ENCODE data around the gene RHOH.

RHOH gene

GRCh38 chr4:40228497-40229365 is 31.9 kb downstream of the RHOH start:
- H3K9me3 ChIP-seq (ENCODE audit: control insufficient read depth, insufficient read depth, low read depth, low read length): no peaks in the 10 kb centered on the region
- H3K4me3 ChIP-seq (ENCODE audit: low read depth, low read length): no peak overlapping the region
- POLR2A ChIA-PET: no interaction called here
- no peak overlapping the region for H3K27ac ChIP-seq (ENCODE audit: extremely low read depth, low read depth, low read length)
- H3K36me3 ChIP-seq (ENCODE audit: control insufficient read depth in 2 of 2, insufficient read depth in 1 of 2, low read length in 2 of 2): no peaks in the 10 kb centered on the region
- CTCF ChIA-PET: interaction anchor here (0.6 to 0.7 kb wide), 4 partner anchors 79 to 97 kb away, joined by 3 to 4 read pairs (median 3); no protein-coding TSS in a partner anchor
- no peaks in the 10 kb centered on the region for H3K4me1 ChIP-seq (ENCODE audit: control insufficient read depth, insufficient read depth, low read length)
- TF ChIP-seq ZNF132 (tag by site-specific recombination; IDR thresholded peaks at IDR 0.05; ENCODE audit: borderline replicate concordance): no peak
- TF ChIP-seq ZBTB49 (tag by site-specific recombination; IDR thresholded peaks at IDR 0.05; ENCODE audit: low read depth): no peak
- no peak for TF ChIP-seq ZNF350 (tag by site-specific recombination; IDR thresholded peaks at IDR 0.05)
- TF ChIP-seq PRDM2 (tag by site-specific recombination; IDR thresholded peaks at IDR 0.05; ENCODE audit: borderline replicate concordance): no peak
- TF ChIP-seq ZNF501 (tag by site-specific recombination; IDR thresholded peaks at IDR 0.05): no peak
- TF ChIP-seq ZNF433 (tag by site-specific recombination; IDR thresholded peaks at IDR 0.05; ENCODE audit: low read depth): no peak
- no peak for TF ChIP-seq ZNF10 (tag by site-specific recombination; IDR thresholded peaks at IDR 0.05)
- TF ChIP-seq ZFP3 (tag by site-specific recombination; IDR thresholded peaks at IDR 0.05; ENCODE audit: low read depth): no peak
- no peak for TF ChIP-seq SALL2 (tag by site-specific recombination; IDR thresholded peaks at IDR 0.05; ENCODE audit: borderline replicate concordance)
- TF ChIP-seq ZFHX2 (tag by site-specific recombination; conservative IDR thresholded peaks at IDR 0.05): no peak
- TF ChIP-seq ZNF580 (tag by site-specific recombination; IDR thresholded peaks at IDR 0.05): no peak
- no peak for TF ChIP-seq ZNF645 (tag by site-specific recombination; IDR thresholded peaks at IDR 0.05)
- TF ChIP-seq ZNF175 (tag by site-specific recombination; IDR thresholded peaks at IDR 0.05): no peak
- TF ChIP-seq ZNF26 (tag by site-specific recombination; IDR thresholded peaks at IDR 0.05): no peak
- no peak for TF ChIP-seq REPIN1 (tag by site-specific recombination; IDR thresholded peaks at IDR 0.05; ENCODE audit: low read depth)
- TF ChIP-seq ZNF521 (tag by site-specific recombination; IDR thresholded peaks at IDR 0.05): no peak
- no peak for TF ChIP-seq YY1 (tag by site-specific recombination; IDR thresholded peaks at IDR 0.05)
- TF ChIP-seq CTCF (tag by site-specific recombination; IDR thresholded peaks at IDR 0.05): no peak
- TF ChIP-seq REST (tag by site-specific recombination; IDR thresholded peaks at IDR 0.05): no peak
